ENCODE data around the gene CDKAL1.

Gene CDKAL1

DNA sequence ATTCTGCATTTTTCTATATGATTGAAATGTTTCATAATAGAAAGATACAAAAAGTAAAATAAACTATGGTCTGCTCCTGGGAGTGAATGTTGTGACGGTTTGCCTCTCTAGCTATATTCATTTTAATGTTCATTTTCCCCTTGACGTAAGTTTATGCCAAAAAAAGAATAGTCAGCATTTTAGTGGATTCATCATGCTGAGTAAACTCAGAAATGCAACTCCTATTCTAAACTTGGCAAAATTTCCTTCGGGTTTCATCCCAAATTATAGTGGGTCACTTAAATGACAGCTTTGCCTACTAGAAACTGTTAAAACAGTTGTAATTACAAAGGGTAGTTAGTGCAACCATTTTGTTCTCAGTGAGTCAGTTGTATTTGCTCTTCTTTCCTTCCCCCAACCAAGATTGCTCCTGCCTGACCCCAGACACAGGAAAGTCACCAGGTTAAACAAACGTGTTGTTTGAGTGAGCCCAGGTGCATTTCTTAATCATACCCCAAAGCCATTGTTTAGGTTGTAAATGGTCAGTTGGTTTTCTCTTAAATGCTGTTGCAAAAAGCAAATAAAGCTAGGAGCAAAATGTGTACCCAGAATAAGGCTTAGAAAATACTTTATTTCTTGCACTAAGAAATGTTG lies 577.0 kb downstream of the CDKAL1 start:
- Histone ChIP-seq H3K36me3 (no peaks in the 10 kb centered on the region), H3K27ac (no peak overlapping the region), H3K4me3 (no peak overlapping the region), H3K4me1 (peaks cover 0 to 17% (median 10%) of the 10 kb centered on the region in 4 donors), H3K27me3 (no peaks in the 10 kb centered on the region), H3K9me3 (no peaks in the 10 kb centered on the region)
- TF ChIP-seq, protein P1, sequence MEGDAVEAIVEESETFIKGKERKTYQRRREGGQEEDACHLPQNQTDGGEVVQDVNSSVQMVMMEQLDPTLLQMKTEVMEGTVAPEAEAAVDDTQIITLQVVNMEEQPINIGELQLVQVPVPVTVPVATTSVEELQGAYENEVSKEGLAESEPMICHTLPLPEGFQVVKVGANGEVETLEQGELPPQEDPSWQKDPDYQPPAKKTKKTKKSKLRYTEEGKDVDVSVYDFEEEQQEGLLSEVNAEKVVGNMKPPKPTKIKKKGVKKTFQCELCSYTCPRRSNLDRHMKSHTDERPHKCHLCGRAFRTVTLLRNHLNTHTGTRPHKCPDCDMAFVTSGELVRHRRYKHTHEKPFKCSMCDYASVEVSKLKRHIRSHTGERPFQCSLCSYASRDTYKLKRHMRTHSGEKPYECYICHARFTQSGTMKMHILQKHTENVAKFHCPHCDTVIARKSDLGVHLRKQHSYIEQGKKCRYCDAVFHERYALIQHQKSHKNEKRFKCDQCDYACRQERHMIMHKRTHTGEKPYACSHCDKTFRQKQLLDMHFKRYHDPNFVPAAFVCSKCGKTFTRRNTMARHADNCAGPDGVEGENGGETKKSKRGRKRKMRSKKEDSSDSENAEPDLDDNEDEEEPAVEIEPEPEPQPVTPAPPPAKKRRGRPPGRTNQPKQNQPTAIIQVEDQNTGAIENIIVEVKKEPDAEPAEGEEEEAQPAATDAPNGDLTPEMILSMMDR (IDR thresholded peaks at IDR 0.05), result no peak
- intact Hi-C loops (cut with DNase I; ENCODE audit: low total_unique reads), result no loop called here
- no peak for DNase-seq

- Histone ChIP-seq H3K27me3 (no peaks in the 10 kb centered on the region), H3K36me3 (no peaks in the 10 kb centered on the region), H3K27ac (no peak overlapping the region), H3K4me1 (peaks cover 0 to 8% (median 2%) of the 10 kb centered on the region in 4 donors), H3K4me3 (no peak overlapping the region), H3K9me3 (no peaks in the 10 kb centered on the region)
- TF ChIP-seq, protein P1 (IDR thresholded peaks at IDR 0.05), result no peak
- no peak for DNase-seq
- intact Hi-C loops (cut with DNase I; ENCODE audit: low total_unique reads), result no loop called here
These were observed 580.9 kb downstream of the CDKAL1 start for GRCh38 chr6:21115111-21115510.

DNA sequence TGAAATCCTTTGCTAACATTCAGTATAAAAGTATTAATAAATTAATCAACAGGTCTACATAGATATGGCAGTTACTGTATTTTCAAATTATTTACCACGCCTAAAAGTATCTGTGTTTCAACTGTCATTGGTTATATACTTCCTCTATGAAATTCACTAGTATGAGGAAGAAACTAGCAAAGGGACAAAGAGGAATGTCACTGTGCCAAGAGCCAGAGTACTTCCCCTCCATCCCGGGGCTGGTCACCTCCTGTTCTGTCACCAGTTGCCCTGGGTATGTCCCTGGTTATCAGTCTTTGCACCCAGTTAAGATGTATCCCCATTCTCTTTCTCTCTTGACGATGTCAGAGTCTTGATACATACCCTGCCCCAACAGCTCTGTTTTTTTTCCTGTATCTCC lies 582.5 kb downstream of the CDKAL1 start:
- no peaks in the 10 kb centered on the region for H3K9me3 ChIP-seq
- DNase-seq, result no peak
- no peaks in the 10 kb centered on the region for H3K36me3 ChIP-seq
- H3K27me3 ChIP-seq, result no peaks in the 10 kb centered on the region
- intact Hi-C loops (cut with DNase I; ENCODE audit: low total_unique reads), result no loop called here
- no peak overlapping the region for H3K4me3 ChIP-seq
- TF ChIP-seq, protein P1 (IDR thresholded peaks at IDR 0.05), result no peak
- H3K27ac ChIP-seq, result no peak overlapping the region
- peaks cover 0 to 4% (median 0%) of the 10 kb centered on the region in 4 donors for H3K4me1 ChIP-seq

GRCh38 chr6:21118216-21118780 lies 584.0 kb downstream of the CDKAL1 start:
- Histone ChIP-seq H3K27ac (no peak overlapping the region), H3K36me3 (no peaks in the 10 kb centered on the region), H3K4me3 (no peak overlapping the region), H3K27me3 (no peaks in the 10 kb centered on the region), H3K9me3 (no peaks in the 10 kb centered on the region), H3K4me1 (peaks cover 0 to 4% (median 0%) of the 10 kb centered on the region in 4 donors)
- intact Hi-C loops (cut with DNase I; ENCODE audit: low total_unique reads), result no loop called here
- TF ChIP-seq, protein P1 (IDR thresholded peaks at IDR 0.05), result no peak
- DNase-seq, result no peak

DNA sequence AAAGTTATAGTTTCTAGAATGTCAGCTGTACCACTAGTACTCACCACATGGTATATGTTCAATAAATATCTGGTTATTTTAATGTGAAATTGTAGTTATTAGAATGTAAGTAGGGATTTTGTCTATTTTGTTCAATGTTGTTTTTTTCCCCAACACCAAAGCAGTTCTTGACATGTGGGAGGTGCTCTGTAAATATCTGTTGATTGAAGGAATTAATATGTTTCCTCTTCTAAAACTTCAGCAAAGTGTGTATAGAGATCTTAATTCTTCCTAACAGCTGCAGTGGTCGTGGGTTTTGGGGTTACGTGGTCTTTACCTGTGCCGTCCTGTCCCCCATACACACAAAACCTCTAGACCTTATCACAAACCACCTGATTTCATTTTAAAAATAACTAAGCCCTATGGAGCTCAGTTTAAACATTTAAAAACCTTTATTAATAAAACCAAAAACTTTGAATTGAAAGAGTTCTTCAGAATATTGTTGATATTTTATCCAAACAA lies 587.4 kb downstream of the CDKAL1 start:
- Histone ChIP-seq H3K4me3 (no peak overlapping the region), H3K27ac (no peak overlapping the region)
- intact Hi-C loops (cut with DNase I; ENCODE audit: low total_unique reads), result no loop called here

More for the DNA sequence above, 587.4 kb downstream of the CDKAL1 start:
- H3K36me3 ChIP-seq, result no peaks in the 10 kb centered on the region
- H3K4me1 ChIP-seq, result no peaks in the 10 kb centered on the region
- no peak for DNase-seq
- TF ChIP-seq, protein P1 (IDR thresholded peaks at IDR 0.05), result no peak
- H3K9me3 ChIP-seq, result no peaks in the 10 kb centered on the region
- H3K27me3 ChIP-seq, result no peaks in the 10 kb centered on the region

Data from tibial artery (tissue), 4 donors.